ENCODE measurements around the gene GRID2. TPM values are rescaled to one million over a fixed set of nuclear protein-coding genes. Genes with fewer than 3 reads are reported as not detected.

The GRID2 gene
- total and polyA plus RNA-seq, 4 donors, result under 0.01 to 0.02 TPM; not detected in 2

GRCh38 chr4:92264163-92264562 lies 39.6 kb upstream of the GRID2 start:
- H3K9me3 ChIP-seq (ENCODE audit: control insufficient read depth in 4 of 4, low read length in 3 of 4), result no peaks in the 10 kb centered on the region
- no peaks in the 10 kb centered on the region for H3K36me3 ChIP-seq (ENCODE audit: control insufficient read depth in 4 of 4, insufficient read depth in 3 of 4, low read depth in 1 of 4, low read length in 3 of 4)
- 64% methylated on average over 3 of the region's 3 CpGs for WGBS
- no peaks in the 10 kb centered on the region for H3K27me3 ChIP-seq (ENCODE audit: control insufficient read depth in 4 of 4, insufficient read depth in 4 of 4, low read length in 3 of 4)
- no peaks in the 10 kb centered on the region for H3K4me1 ChIP-seq (ENCODE audit: control insufficient read depth in 4 of 4, insufficient read depth in 4 of 4, low read length in 3 of 4)
- no peak overlapping the region for H3K4me3 ChIP-seq (ENCODE audit: low read depth in 1 of 3, low read length in 3 of 3)
- no peak overlapping the region for H3K9ac ChIP-seq (ENCODE audit: low read depth in 1 of 2, low read length in 2 of 2)
- no peak for TF ChIP-seq HNF4A (conservative IDR thresholded peaks at IDR 0.05)
- no peak for TF ChIP-seq SP1 (IDR thresholded peaks at IDR 0.05)
- TF ChIP-seq TAF1 (conservative IDR thresholded peaks at IDR 0.05), result no peak
- TF ChIP-seq FOXA2 (IDR thresholded peaks at IDR 0.05), result no peak
- no peak for TF ChIP-seq NR2F2 (IDR thresholded peaks at IDR 0.05)
- TF ChIP-seq YY1 (IDR thresholded peaks at IDR 0.05), result no peak
- no peak for TF ChIP-seq REST (IDR thresholded peaks at IDR 0.05)
- no peak for TF ChIP-seq FOXA1 (IDR thresholded peaks at IDR 0.05)
- TF ChIP-seq JUND (IDR thresholded peaks at IDR 0.05), result no peak
- no peak for TF ChIP-seq HNF4G (IDR thresholded peaks at IDR 0.05)
- TF ChIP-seq RXRA (IDR thresholded peaks at IDR 0.05), result no peak
- TF ChIP-seq CTCF (IDR thresholded peaks at IDR 0.05; ENCODE audit: low read depth, low read length, missing input control), result no peak
- no peak for TF ChIP-seq ZBTB33 (IDR thresholded peaks at IDR 0.05)
- no peak for TF ChIP-seq GABPA (IDR thresholded peaks at IDR 0.05 in 1 of 2, conservative IDR thresholded peaks at IDR 0.05 in 1 of 2)
- TF ChIP-seq ATF3 (IDR thresholded peaks at IDR 0.05), result no peak
- TF ChIP-seq EGR1 (IDR thresholded peaks at IDR 0.05; ENCODE audit: low read depth in 2 of 2), result no peak
- TF ChIP-seq RAD21 (IDR thresholded peaks at IDR 0.05), result no peak
- no peak for TF ChIP-seq MAX (IDR thresholded peaks at IDR 0.05)
- no peak for DNase-seq (ENCODE audit: low spot score)
- no peak overlapping the region for H3K27ac ChIP-seq (ENCODE audit: low read depth in 1 of 2, low read length in 2 of 2)

Data from liver (tissue), 9 donors.